ENCODE data around the gene CFAP141. TPM values are rescaled to one million over a fixed set of nuclear protein-coding genes. Genes with fewer than 3 reads are reported as not detected.
A peak's percentile ranks its signal among the peaks of the same experiment; 100 is the strongest.

Gene CFAP141
- total and polyA plus RNA-seq, 2 of the 13 experiments (the other 11 are each of a cell fraction or from before 2014, with no cell fraction given), result not detected

GRCh38 chr1:154183046-154183915, 22.9 kb downstream of the CFAP141 start (continued):
- no peak for TF ChIP-seq ZNF318 (CRISPR knock-in tag; IDR thresholded peaks at IDR 0.05)
- no peak for TF ChIP-seq ZNF296 (CRISPR knock-in tag; conservative IDR thresholded peaks at IDR 0.05)
- TF ChIP-seq ZNF782 (CRISPR knock-in tag; IDR thresholded peaks at IDR 0.05; ENCODE audit: borderline replicate concordance), result peak; percentile 33; the same call in 1 of the 2 replicates
- TF ChIP-seq SATB2 (CRISPR knock-in tag; IDR thresholded peaks at IDR 0.05), result no peak
- TF ChIP-seq ZNF224 (CRISPR knock-in tag; IDR thresholded peaks at IDR 0.05), result no peak; the same call in 1 of the 2 replicates
- no peak for TF ChIP-seq ZKSCAN1 (IDR thresholded peaks at IDR 0.05; ENCODE audit: low read length)
- peak; percentile 61 for TF ChIP-seq PAXIP1 (CRISPR knock-in tag; conservative IDR thresholded peaks at IDR 0.05)
- TF ChIP-seq ZEB1 (IDR thresholded peaks at IDR 0.05; ENCODE audit: insufficient replicate concordance, low read depth), result no peak
- no peak for TF ChIP-seq MTA1 (CRISPR knock-in tag; IDR thresholded peaks at IDR 0.05; ENCODE audit: borderline replicate concordance)
- TF ChIP-seq CREB3 (CRISPR knock-in tag; IDR thresholded peaks at IDR 0.05), result peak; percentile 50; the same call in 1 of the 2 replicates

Measured in HepG2 (cell line).